ENCODE data around the gene CDK2AP2. TPM values are rescaled to one million over a fixed set of nuclear protein-coding genes. Genes with fewer than 3 reads are reported as not detected.

The CDK2AP2 gene
- total and polyA plus RNA-seq, 9 of the 15 experiments (the other 6 are each of a cell fraction or from before 2014, with no cell fraction given) = 4.4 to 47.4 (median 21.7) TPM

DNA sequence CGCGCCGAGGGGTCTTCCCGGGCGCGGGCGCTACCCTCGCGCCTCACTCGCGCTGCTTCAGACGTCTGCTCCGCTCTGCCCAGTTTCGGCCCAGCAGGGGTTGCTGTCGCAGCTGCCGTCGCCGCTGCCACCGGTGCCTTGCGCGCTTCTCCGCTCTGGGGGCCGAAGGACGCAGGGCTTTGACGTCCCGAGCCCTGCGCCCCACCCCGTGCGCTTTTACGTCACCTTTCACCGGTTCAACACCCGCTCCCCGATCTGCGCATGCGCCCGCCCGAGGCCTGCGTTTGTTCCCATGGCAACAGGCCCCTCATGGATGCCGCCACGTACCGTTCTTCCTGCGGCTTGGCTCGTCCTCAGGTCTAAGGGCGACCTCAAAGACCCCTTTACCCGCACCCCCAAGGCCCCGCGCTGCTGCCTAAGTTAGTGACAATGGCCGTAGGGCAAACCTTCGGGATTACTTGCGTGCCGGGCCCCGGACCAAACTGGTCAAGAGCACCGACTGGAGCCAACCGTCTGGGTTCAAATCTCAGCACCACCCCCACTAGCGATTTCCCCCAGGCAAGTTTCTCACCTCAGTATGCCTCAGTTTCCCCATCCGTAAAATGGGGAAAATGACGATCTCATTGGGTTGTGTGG, 642 bp upstream of the CDK2AP2 start (continued):
- TF ChIP-seq SIN3B (IDR thresholded peaks at IDR 0.05; ENCODE audit: low read depth) (peak; percentile 97), ZNF311 (CRISPR knock-in tag; IDR thresholded peaks at IDR 0.05) (no peak), ZNF76 (CRISPR knock-in tag; IDR thresholded peaks at IDR 0.05; ENCODE audit: borderline replicate concordance) (no peak), TARDBP (IDR thresholded peaks at IDR 0.05) (peak; percentile 70; the same call in 1 of the 2 replicates), NCOA6 (IDR thresholded peaks at IDR 0.05) (no peak), U2AF1 (optimal IDR thresholded peaks at IDR 0.05; ENCODE audit: low read depth, low read length) (peak; percentile 89), ZKSCAN1 (IDR thresholded peaks at IDR 0.05; ENCODE audit: low read depth, low read length) (no peak), SETDB1 (IDR thresholded peaks at IDR 0.05; ENCODE audit: low read length) (no peak), PRMT5 (CRISPR knock-in tag; IDR thresholded peaks at IDR 0.05) (no peak), CHD4 (IDR thresholded peaks at IDR 0.05; ENCODE audit: insufficient read depth, insufficient replicate concordance, low read depth, low read length, poor library complexity, severe bottlenecking) (no peak), TBP (optimal IDR thresholded peaks at IDR 0.05; ENCODE audit: low read depth, low read length) (peak; percentile 41), ASH1L (IDR thresholded peaks at IDR 0.05; ENCODE audit: borderline replicate concordance, low read depth, partially characterized antibody) (no peak)
- TF ChIP-seq, protein P1, sequence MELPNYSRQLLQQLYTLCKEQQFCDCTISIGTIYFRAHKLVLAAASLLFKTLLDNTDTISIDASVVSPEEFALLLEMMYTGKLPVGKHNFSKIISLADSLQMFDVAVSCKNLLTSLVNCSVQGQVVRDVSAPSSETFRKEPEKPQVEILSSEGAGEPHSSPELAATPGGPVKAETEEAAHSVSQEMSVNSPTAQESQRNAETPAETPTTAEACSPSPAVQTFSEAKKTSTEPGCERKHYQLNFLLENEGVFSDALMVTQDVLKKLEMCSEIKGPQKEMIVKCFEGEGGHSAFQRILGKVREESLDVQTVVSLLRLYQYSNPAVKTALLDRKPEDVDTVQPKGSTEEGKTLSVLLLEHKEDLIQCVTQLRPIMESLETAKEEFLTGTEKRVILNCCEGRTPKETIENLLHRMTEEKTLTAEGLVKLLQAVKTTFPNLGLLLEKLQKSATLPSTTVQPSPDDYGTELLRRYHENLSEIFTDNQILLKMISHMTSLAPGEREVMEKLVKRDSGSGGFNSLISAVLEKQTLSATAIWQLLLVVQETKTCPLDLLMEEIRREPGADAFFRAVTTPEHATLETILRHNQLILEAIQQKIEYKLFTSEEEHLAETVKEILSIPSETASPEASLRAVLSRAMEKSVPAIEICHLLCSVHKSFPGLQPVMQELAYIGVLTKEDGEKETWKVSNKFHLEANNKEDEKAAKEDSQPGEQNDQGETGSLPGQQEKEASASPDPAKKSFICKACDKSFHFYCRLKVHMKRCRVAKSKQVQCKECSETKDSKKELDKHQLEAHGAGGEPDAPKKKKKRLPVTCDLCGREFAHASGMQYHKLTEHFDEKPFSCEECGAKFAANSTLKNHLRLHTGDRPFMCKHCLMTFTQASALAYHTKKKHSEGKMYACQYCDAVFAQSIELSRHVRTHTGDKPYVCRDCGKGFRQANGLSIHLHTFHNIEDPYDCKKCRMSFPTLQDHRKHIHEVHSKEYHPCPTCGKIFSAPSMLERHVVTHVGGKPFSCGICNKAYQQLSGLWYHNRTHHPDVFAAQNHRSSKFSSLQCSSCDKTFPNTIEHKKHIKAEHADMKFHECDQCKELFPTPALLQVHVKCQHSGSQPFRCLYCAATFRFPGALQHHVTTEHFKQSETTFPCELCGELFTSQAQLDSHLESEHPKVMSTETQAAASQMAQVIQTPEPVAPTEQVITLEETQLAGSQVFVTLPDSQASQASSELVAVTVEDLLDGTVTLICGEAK (IDR thresholded peaks at IDR 0.05) = no peak
- TF ChIP-seq, protein P1 (CRISPR knock-in tag; IDR thresholded peaks at IDR 0.05) = no peak
- TF ChIP-seq, protein P2, sequence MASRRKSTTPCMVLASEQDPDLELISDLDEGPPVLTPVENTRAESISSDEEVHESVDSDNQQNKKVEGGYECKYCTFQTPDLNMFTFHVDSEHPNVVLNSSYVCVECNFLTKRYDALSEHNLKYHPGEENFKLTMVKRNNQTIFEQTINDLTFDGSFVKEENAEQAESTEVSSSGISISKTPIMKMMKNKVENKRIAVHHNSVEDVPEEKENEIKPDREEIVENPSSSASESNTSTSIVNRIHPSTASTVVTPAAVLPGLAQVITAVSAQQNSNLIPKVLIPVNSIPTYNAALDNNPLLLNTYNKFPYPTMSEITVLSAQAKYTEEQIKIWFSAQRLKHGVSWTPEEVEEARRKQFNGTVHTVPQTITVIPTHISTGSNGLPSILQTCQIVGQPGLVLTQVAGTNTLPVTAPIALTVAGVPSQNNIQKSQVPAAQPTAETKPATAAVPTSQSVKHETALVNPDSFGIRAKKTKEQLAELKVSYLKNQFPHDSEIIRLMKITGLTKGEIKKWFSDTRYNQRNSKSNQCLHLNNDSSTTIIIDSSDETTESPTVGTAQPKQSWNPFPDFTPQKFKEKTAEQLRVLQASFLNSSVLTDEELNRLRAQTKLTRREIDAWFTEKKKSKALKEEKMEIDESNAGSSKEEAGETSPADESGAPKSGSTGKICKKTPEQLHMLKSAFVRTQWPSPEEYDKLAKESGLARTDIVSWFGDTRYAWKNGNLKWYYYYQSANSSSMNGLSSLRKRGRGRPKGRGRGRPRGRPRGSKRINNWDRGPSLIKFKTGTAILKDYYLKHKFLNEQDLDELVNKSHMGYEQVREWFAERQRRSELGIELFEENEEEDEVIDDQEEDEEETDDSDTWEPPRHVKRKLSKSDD (conservative IDR thresholded peaks at IDR 0.05; ENCODE audit: low read length) = peak; percentile 83; the same call in 1 of the 2 replicates
- TF ChIP-seq, protein P3, sequence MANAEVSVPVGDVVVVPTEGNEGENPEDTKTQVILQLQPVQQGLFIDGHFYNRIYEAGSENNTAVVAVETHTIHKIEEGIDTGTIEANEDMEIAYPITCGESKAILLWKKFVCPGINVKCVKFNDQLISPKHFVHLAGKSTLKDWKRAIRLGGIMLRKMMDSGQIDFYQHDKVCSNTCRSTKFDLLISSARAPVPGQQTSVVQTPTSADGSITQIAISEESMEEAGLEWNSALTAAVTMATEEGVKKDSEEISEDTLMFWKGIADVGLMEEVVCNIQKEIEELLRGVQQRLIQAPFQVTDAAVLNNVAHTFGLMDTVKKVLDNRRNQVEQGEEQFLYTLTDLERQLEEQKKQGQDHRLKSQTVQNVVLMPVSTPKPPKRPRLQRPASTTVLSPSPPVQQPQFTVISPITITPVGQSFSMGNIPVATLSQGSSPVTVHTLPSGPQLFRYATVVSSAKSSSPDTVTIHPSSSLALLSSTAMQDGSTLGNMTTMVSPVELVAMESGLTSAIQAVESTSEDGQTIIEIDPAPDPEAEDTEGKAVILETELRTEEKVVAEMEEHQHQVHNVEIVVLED (CRISPR knock-in tag; IDR thresholded peaks at IDR 0.05) = peak; percentile 86
